Erythroblast (primary cell): ENCODE measurements around the gene CPSF4.
A peak's percentile ranks its signal among the peaks of the same experiment; 100 is the strongest.

Source experiments
- DNase-seq, 2 experiments: peaks; one replicate each; lab custom pipeline; 2025; lab: John Stamatoyannopoulos, UW
- GATA1 ChIP-seq: IDR thresholded peaks from 2 replicates; pipeline ENCODE4 v1.6.1; 2011; ENCODE audit warnings: low read depth, mild to moderate bottlenecking, control low read depth, low read length, moderate library complexity
- POLR2A ChIP-seq: IDR thresholded peaks from 2 replicates; pipeline ENCODE4 v1.6.1; 2011; ENCODE audit warnings: mild to moderate bottlenecking, low read length

CPSF4 gene

DNA sequence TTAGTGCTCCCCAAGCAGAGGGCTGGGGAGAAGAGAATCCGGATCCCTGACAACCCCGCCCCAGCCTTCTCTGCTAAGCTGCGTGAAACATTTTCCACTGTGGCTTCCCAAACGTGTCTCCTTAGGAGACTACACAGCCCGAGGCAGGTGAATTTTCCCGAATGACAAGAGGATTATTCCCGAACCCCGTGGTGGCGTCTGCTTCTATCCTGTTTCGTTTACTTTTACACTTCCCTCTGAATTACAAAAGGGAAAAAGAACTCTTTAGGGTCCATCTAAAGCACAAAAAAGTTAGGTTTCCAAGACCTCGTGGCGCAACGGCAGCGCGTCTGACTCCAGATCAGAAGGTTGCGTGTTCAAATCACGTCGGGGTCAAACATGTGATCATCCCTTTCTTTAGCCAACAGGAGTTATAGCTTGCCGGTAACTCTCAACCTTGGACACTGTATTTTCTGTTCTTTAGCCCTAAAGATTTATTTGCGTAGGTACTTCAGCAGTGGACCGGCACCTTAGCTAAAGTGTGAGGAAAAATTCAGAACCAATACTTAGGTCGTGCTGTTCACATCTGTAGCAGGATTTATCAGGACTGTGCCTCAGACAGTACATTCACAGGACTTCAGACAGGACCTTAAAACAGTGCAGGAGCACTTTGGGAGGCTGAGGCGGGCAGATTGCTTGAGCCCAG is 30.8 kb downstream of the CPSF4 start:
- TF ChIP-seq POLR2A (no peak), GATA1 (no peak)
- DNase-seq: no peak

DNA sequence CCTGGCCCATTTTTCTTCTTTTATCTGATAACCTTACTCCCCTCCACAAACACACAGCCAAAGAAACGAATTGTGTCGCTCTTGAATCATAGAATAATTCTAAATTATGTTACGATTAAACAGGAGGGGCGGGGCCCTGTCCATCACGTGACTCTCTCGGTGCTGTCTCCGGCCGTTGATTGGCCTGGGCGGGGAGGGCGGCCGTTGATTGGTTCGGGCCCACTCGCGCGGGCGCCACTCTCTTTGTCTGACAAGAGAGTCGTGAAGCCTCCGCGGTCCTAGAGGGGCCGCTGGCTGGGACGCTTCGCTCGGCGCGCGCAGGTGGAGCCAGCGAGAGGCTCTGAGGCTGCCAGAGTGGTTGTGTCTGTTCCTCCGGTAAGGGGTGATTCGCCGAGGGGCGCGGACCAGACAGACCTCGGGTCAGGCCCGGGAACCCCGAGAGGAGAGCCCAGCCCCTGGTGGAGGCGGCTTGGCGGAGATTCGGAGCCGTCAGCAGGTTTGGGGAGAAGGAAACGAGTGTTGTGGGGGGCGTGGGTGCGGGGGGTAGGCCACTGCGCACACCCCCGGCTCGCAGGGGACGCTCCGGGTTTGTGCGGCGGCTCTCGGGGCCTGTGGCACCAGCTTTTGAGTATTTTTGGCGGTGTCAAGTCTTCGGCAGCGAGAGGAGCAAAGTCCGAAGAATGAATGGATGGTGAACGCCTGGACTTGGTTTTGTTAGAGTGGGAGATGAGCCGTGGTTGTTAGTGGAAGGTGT is 34.0 kb downstream of the CPSF4 start, which contains the start of gene ZNF789:
Gene ZNF789, plus strand, starts transcription at position 330 of the 754 bp plus-strand sequence. CDS start 3,567 bp downstream, outside the sequence.
- TF ChIP-seq POLR2A (peak; percentile 80), GATA1 (no peak)
- DNase-seq: peak; percentile 98

DNA sequence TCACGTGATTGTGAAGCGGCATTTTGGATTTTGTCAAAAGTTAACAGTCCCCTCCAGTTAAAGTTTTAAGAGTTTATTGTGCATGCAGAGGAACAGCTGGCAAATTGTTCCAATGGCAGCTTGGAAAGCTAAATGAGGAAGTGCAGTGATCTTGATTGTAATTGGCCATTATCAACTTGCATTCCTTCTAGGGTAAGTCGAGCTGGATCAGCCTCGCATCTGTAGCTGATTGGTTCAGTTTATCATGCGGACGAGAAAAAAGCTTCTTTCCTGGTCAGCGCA is 34.5 kb downstream of the CPSF4 start:
- no peak for TF ChIP-seq GATA1
- TF ChIP-seq POLR2A: no peak
- DNase-seq: peak; percentile 69 to 77

DNA sequence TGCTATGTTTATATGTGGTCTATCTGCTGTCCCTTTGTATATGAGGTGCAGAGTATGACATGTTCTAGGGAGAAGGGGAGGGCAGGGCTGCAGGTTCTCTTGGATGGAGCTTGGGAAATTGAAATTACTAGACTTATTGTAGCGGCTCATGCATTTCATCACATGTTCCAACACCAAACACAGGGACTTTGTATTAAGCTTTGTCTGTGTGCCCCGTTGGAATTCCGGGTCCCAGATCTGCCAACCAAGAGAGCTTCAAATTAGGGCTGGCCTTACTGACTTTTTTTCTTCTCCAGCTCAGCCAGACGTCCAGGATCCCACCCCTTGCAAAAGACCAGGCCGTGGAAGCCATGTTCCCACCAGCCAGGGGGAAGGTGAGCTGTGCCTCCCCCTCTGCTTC is 37.4 kb downstream of the CPSF4 start:
- TF ChIP-seq POLR2A (no peak), GATA1 (no peak)
- no peak for DNase-seq

DNA sequence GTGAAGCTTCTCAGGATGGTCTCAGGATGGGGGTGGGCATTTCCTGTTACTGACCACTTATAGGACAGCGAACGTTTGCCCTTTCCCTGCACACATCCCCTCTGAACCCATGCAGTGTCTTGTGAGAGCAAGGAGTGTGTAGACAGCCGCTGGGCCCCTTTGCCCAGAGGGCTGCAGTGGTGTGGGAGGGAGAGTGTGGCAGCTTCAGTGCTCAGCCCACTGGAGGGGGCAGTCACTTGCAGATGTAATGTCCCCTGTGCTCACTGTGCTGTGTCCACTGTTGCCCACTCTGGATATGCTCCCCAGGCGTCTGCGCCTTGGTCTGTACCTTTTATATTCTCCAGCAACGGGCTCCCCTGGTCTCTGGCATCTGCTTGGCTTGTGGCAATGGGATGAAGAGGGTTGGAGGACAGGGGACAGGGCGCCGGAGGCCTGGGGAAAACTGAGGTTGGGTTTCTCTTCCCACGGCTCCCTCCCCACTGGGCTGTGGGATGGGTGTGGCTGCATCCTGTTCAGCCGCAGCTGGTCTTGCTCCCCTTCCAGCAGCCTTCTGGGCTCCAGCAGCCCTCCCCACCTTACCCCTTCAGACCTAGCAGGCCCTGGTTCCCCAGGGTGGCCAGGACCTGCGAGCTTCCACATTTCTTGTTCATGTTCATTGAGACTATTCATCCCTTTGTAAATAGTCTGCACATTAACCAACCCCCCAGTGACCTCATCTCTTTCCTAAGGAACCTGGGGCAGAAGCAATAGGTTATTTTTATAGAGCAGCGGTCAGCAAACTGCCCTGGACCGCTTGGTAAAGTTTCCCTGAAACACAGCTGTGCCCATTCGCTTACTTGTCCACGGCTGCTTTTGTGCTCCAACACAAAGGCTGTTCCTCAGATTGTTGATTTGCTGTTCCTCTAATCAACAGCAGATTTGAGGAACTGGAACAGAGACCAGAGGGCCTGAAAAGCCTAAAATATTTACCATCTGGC is 40.0 kb downstream of the CPSF4 start:
- no peak for DNase-seq
- TF ChIP-seq GATA1 (no peak), POLR2A (peak; percentile 13)

DNA sequence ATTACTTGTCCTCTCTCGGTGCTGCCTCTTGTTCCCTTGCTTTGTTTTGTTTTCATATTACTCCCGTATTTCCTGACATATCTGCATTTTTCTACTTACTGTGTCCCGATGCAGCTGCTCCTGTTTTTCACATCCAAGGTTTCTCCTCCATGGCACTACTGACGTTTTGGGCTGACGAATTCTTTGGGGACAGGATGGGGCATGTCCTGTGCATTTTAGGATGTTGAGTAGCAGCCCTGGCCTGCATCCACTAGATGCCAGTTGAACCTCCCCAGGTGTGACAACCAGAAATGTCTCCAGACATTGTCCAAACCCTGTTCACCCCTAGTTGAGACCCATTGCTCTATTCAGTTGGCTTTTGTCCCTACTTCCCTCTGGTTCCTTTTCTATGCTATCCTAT is 46.4 kb downstream of the CPSF4 start:
- DNase-seq: no peak
- TF ChIP-seq POLR2A (no peak), GATA1 (no peak)

DNA sequence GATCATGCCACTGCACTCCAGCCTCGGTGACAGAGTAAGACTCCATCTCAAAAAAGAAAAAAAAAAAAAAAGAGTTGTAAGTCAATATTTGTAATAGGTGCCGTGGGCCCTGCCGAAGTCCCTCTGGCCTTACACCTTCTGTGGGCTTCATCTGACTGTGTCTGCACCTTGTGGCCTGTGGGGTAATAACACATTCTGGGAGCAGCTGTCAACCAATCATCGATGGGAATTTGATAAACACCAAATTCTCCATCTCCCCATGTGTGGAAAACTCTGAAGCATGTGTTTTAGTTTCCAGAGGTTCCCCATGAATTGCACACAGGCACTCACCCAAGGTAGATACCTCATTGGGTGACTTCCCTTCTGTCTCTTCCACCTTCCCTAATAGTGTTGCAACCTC is 50.5 kb downstream of the CPSF4 start:
- TF ChIP-seq GATA1: no peak
- no peak for TF ChIP-seq POLR2A
- no peak for DNase-seq

DNA sequence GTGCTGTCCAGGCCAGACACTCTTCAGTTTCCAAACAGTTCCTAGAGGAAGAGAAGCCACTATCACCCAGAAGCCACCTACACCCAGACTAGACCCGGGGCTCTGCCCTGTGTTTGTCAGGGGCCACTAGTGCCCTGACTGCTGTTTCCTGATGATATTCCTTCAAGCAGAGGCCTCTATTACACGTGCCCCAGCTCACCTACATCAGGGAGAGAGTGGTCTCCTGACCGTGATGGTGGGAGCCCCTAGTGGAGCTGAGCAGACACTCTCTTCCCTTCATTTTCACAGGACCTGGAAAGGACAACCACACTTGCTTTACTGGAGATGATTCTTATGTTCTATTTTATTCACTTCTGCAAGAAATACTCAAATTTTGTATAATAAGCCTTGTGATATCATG is 52.1 kb downstream of the CPSF4 start:
- TF ChIP-seq GATA1 (no peak), POLR2A (no peak)
- DNase-seq: no peak

DNA sequence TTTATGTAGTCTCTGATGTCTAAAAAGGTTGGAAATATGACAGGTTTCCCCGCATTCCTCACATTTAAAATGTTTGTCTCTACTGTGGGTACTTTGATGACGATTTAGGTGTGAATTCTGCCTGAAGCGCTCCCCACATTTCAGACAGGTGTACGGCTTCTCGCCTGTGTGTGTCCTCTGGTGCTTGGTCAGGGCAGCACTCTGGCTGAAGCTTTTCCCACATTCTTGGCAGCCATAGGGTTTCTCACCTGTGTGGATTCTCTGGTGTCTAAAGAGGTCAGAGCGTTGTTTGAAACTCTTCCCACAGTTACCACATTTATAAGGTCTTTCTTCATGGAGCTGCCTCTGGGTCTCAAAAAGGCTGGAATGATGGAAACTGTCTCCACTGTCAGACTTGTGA is 55.1 kb downstream of the CPSF4 start:
- no peak for TF ChIP-seq POLR2A
- DNase-seq: peak; percentile 12 to 22

DNA sequence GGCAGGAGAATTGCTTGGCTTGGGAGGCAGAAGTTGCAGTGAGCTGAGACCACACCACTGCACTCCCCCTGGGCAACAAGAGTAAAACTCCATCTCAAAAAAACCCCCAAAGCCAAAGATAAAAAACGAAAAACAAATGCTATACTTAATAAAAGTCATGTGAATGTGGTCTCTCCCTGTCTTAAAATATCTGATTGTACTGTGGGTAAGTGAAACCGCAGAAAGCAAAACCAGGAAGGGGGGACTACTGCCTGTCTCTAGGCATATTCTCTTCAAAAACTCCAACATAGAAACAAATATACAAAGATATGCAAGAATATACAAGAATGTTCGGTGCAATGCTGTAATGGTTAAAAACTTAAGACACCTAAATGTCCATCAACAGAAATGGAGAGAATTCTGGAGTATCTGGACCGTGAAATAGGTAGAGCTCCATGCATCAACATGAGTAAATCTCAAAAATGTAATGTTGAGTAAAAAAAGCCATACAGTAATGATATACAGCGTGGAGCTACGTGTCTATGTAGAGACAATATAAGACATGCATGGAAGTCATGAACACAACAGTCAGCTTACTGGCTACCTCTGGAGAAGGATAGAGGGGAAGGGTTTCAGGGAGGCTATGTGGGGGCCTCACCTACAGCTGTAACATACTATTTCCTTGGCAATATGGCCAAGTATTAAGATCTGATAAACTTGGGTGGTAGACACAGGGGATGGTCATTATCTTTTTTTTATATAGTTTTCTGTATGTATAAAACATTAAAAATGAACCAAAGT is 59.2 kb downstream of the CPSF4 start:
- TF ChIP-seq POLR2A (no peak), GATA1 (no peak)
- no peak for DNase-seq

DNA sequence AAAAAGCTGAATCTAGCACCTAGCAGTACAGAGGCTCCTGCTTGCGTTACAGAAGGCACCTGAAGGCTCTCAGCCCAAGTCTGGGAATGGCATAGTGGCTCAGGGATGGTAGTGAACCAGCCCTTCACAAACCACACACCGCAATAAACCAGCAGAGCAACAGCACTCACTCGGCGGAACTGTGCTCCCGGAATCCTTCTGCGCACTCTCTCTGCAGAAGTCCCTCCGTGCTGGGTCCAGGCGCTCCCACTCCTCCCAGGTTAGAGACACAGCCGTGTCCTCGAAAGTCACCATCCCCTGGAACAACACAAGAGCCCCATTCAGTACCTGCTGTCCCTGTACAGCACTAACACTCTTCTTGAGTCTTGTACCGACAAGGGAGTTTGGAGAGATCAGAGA is 59.8 kb downstream of the CPSF4 start:
- TF ChIP-seq GATA1 (no peak), POLR2A (no peak)
- peak in 1 of 2 experiments; percentile 29 for DNase-seq

DNA sequence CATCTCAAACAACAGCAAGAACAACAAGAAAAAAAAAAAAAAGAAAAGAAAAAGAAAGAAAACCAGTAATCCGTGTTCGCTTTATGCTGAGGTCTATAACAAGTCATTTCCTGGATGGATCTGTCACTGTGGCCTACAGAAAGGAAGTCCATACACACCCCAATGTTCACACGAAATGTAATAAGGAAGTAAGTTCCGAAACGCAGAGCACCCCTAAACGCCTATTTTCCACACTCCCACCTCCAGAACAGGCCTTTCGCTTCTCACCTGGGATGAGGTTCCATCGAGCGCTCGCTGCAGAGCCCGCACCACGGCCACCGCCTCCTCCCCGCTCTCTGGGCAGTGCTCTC is 60.6 kb downstream of the CPSF4 start:
- DNase-seq: no peak
- no peak for TF ChIP-seq GATA1
- no peak for TF ChIP-seq POLR2A
